ENCODE measurements around the gene SPPL2B. TPM values are rescaled to one million over a fixed set of nuclear protein-coding genes. Genes with fewer than 3 reads are reported as not detected.
A peak's percentile ranks its signal among the peaks of the same experiment; 100 is the strongest.

The SPPL2B gene
- total RNA-seq, 3 donors from 2014 or later (not counting 1 experiment from before 2014, with no cell fraction given): 63.2 to 83.8 (median 79.7) TPM

DNA sequence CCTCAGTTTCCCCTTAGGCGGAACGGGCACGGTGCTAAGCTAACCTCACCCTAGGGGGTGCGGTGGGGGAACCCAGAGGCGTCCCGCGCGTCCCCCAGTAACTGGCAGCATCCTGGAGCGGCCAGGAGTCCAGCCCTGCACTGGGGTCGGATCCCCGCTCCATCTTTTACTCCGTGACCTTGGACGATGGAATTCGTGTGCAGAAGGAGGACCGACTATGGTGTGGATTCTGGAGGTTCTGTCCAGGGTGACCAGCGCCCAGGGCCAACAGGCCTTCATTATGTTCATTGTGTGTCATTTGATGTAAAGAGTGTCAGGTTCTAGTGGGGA is 630 bp downstream of the SPPL2B start:
- H3K27me3 ChIP-seq (ENCODE audit: control insufficient read depth, insufficient read depth, low read length): no peaks in the 10 kb centered on the region
- no peaks in the 10 kb centered on the region for H3K9me3 Mint-ChIP-seq
- peaks cover 8% of the 10 kb centered on the region for H3K36me3 ChIP-seq (ENCODE audit: control insufficient read depth, insufficient read depth, low read length)
- H3K27ac ChIP-seq (ENCODE audit: low read length): peak overlapping the region; percentile 49
- peaks cover 25 to 57% of the 10 kb centered on the region in 2 donors for H3K4me1 Mint-ChIP-seq
- peak overlapping the region; percentile 93 for H3K4me3 ChIP-seq (ENCODE audit: low read length)
- H3K27me3 Mint-ChIP-seq (ENCODE audit: low read depth in 2 of 2): no peaks in the 10 kb centered on the region
- no peaks in the 10 kb centered on the region for H3K36me3 Mint-ChIP-seq
- intact Hi-C loops (cut with micrococcal nuclease): loop anchor here (10.0 kb wide), 1 partner anchor 54 kb away; no protein-coding TSS in a partner anchor
- DNase-seq (no peak), ATAC-seq (no peak)
- peak overlapping the region; percentile 93 for H3K4me3 Mint-ChIP-seq
- WGBS (ENCODE audit: insufficient coverage): 8% methylated on average over 16 of the region's 16 CpGs
- H3K9me3 ChIP-seq (ENCODE audit: control insufficient read depth, insufficient read depth, low read length): no peaks in the 10 kb centered on the region
- TF ChIP-seq, protein P1, sequence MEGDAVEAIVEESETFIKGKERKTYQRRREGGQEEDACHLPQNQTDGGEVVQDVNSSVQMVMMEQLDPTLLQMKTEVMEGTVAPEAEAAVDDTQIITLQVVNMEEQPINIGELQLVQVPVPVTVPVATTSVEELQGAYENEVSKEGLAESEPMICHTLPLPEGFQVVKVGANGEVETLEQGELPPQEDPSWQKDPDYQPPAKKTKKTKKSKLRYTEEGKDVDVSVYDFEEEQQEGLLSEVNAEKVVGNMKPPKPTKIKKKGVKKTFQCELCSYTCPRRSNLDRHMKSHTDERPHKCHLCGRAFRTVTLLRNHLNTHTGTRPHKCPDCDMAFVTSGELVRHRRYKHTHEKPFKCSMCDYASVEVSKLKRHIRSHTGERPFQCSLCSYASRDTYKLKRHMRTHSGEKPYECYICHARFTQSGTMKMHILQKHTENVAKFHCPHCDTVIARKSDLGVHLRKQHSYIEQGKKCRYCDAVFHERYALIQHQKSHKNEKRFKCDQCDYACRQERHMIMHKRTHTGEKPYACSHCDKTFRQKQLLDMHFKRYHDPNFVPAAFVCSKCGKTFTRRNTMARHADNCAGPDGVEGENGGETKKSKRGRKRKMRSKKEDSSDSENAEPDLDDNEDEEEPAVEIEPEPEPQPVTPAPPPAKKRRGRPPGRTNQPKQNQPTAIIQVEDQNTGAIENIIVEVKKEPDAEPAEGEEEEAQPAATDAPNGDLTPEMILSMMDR (IDR thresholded peaks at IDR 0.05): no peak
- H3K4me1 ChIP-seq (ENCODE audit: control insufficient read depth, insufficient read depth, low read length): peaks cover 78% of the 10 kb centered on the region
- peak overlapping the region; percentile 91 to 98 for H3K27ac Mint-ChIP-seq

DNA sequence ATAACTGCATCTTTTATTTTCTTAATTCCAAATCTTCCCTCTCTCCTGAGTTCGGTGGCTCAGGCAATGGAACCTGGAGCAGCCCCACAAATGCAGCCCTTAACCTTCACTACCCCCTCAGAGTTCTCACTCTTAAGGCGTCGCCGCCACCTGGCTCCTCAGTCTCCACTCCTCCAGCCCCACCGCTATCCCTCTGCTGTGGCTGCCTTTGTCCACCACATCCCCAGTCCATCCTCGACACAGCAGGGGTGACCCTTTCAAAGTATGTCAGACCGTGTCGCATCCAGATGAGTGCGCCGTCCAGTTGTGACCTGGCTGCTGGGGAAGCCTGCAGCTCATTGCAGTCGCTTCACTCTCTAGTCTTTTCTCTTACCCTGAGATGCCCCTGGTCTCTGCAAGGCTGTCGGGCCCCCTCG is 1.0 kb downstream of the SPPL2B start:
- peaks cover 75% of the 10 kb centered on the region for H3K4me1 ChIP-seq (ENCODE audit: control insufficient read depth, insufficient read depth, low read length)
- Mint-ChIP-seq H3K36me3 (no peaks in the 10 kb centered on the region), H3K4me1 (peaks cover 25 to 57% of the 10 kb centered on the region in 2 donors), H3K9me3 (no peaks in the 10 kb centered on the region), H3K27ac (peak overlapping the region; percentile 91 to 98), H3K4me3 (peak overlapping the region; percentile 93), H3K27me3 (ENCODE audit: low read depth in 2 of 2) (no peaks in the 10 kb centered on the region)
- DNase-seq (no peak), ATAC-seq (no peak)
- intact Hi-C loops (cut with micrococcal nuclease): loop anchor here (10.0 kb wide), 1 partner anchor 55 kb away; no protein-coding TSS in a partner anchor
- whole genome bisulfite sequencing (ENCODE audit: insufficient coverage): 85% methylated on average over 11 of the region's 13 CpGs
- H3K4me3 ChIP-seq (ENCODE audit: low read length): peak overlapping the region; percentile 93
- H3K36me3 ChIP-seq (ENCODE audit: control insufficient read depth, insufficient read depth, low read length): peaks cover 6% of the 10 kb centered on the region
- TF ChIP-seq, protein P1 (IDR thresholded peaks at IDR 0.05): no peak
- no peak overlapping the region for H3K27ac ChIP-seq (ENCODE audit: low read length)
- H3K27me3 ChIP-seq (ENCODE audit: control insufficient read depth, insufficient read depth, low read length): no peaks in the 10 kb centered on the region
- no peaks in the 10 kb centered on the region for H3K9me3 ChIP-seq (ENCODE audit: control insufficient read depth, insufficient read depth, low read length)

DNA sequence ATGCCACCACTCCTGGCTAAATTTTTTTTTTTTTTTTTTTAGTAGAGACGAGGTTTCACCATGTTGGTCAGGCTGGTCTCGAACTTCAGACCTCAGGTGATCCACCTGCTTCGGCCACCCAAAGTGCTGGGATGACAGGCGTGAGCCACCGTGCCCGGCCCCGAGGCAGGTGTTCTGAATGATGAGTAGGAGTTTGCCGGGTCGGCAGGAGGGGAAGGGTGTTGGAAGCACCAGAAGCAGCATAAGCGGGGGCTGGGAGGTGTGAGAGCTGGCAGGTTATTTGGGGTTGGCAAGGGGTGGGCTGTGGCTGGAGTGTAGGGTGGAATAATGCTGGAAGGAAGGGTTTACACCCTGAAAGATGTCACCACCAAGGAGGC is 1.8 kb downstream of the SPPL2B start:
- DNase-seq: no peak
- H3K4me1 ChIP-seq (ENCODE audit: control insufficient read depth, insufficient read depth, low read length): peaks cover 68% of the 10 kb centered on the region
- intact Hi-C loops (cut with micrococcal nuclease): no loop called here

More for the DNA sequence above, 1.8 kb downstream of the SPPL2B start:
- Histone ChIP-seq H3K27me3 (ENCODE audit: control insufficient read depth, insufficient read depth, low read length) (no peaks in the 10 kb centered on the region), H3K36me3 (ENCODE audit: control insufficient read depth, insufficient read depth, low read length) (peaks cover 6% of the 10 kb centered on the region), H3K9me3 (ENCODE audit: control insufficient read depth, insufficient read depth, low read length) (no peaks in the 10 kb centered on the region), H3K27ac (ENCODE audit: low read length) (no peak overlapping the region), H3K4me3 (ENCODE audit: low read length) (no peak overlapping the region)
- H3K9me3 Mint-ChIP-seq: no peaks in the 10 kb centered on the region
- H3K27ac Mint-ChIP-seq: peak overlapping the region; percentile 91 to 98
- TF ChIP-seq, protein P1 (IDR thresholded peaks at IDR 0.05): no peak
- no peaks in the 10 kb centered on the region for H3K36me3 Mint-ChIP-seq
- H3K27me3 Mint-ChIP-seq (ENCODE audit: low read depth in 2 of 2): no peaks in the 10 kb centered on the region
- no peak for ATAC-seq
- H3K4me1 Mint-ChIP-seq: peaks cover 25 to 57% of the 10 kb centered on the region in 2 donors
- H3K4me3 Mint-ChIP-seq: peak overlapping the region; percentile 65
- 88% methylated on average over 10 of the region's 10 CpGs for WGBS (ENCODE audit: insufficient coverage)

Measured in natural killer cell (primary cell).